GDM1 (cell line): ENCODE results near the gene DDX3Y.

Experiments
- DNase-seq: peaks from one replicate; lab custom pipeline; 2025; lab: John Stamatoyannopoulos, UW

DDX3Y gene

DNA sequence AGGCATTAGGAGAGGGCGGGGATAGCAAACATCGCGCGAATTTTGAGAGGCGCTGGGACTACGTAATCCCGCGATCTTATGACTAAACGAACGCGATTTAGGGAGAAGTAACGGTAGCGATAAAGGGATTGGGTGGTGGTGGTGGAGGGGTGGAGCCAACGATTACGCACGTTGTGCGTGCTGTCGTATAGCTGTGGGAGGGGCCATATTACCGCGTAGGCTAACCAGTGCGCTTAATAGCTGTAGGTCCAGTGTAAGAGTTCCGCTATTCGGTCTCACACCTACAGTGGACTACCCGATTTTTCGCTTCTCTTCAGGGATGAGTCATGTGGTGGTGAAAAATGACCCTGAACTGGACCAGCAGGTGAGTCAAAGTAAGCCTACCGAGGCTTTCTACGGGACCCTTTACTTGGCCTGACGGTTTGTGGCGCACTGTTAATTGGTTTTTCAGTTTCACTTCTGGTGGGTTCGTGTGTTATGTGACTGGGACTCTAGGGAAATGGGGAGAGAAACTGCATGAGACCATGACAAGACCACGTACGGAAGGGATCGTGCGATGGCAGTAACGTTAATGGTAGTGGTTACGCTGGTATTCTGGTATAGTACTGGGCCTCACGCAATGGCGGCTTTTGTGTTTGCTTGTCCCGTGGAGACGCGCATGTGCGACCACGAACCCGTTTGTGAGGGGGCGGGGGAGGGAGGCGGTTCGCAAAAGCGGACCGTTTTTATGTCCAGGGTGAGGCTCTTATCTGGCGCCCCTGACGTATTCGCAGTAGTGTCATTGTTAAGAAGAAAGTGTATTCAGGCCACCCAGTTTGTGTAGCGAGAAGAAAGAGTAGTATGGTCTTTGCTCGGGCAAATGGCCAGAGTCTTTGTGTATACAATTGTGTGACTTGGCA lies at the start of gene DDX3Y:
TSS of gene DDX3Y (plus strand) at position 251 of the 899 bp plus-strand sequence. CDS start at position 320, 69 bp downstream.
- DNase-seq = no peak

DNA sequence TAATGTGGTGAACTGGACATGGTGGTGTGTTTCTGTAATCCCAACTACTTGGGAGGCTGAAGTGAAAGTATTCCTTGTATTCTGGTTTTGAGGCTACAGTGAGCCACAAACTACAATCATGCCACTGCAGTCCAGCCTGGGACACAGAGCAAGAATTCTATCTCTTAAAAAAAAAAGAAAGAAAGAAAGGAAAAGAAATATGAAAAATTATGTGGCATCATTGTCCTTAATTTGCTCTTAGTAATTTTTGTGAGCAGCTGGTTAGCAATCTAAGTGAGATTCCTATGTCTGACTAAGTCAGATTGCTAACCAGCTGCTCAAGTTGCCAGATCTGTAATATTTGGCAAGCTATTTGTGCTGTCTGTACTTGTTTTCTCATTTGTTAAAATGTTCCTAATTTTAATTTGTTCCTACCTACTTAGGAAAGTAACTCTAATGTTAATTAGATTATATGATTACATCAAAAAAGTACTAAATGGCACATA lies 48.8 kb upstream of the DDX3Y start:
- DNase-seq = no peak

DNA sequence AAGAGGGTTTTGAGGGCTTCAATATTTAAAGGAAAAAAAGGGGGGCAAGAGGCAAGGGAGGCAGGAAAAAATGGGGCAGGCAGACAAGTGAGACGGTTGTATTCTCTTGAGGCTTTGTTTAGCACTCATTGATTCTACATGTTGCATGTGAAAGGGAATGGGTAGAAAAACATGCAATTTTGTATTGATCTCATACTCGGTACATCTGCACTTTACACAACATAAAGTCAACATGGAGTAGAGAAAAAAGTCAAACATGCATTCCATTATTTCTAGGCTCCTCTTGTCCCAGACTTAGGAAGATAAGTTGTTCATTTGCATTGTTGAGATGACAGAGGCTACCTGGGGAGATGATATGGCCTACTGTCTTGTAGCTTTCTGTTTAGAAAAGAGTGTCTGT lies 36.7 kb upstream of the DDX3Y start:
- DNase-seq = no peak

- DNase-seq = no peak
Observed at GRCh38 chrY:12896973-12897372, 7.7 kb upstream of the DDX3Y start.

GRCh38 chrY:12898604-12899003 lies 6.1 kb upstream of the DDX3Y start:
- no peak for DNase-seq

- DNase-seq = no peak
Observed at GRCh38 chrY:12905517-12905872, 827 bp downstream of the DDX3Y start.

DNA sequence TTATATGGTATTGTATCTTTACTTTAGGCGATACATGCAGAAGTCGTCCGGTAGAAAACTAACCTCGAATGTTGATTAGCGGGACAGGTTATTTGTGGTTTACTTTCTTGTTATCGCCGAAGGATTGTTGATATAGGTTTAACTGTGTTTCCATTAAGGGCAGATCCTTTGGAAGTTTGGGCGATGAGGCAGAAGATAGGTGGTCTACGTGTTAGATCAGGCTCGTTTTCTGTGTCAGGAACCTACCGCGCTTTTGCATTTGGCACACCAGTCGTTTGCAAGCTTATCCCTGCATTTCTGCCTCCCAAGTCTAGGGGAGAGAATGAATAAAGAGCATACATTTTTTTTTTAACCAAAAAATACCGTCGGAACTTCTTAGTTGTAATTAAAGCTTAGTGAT lies 1.2 kb downstream of the DDX3Y start:
- no peak for DNase-seq

- no peak for DNase-seq
Observed at GRCh38 chrY:12913541-12913940, 8.9 kb downstream of the DDX3Y start.

- DNase-seq = no peak
Observed at GRCh38 chrY:12928043-12928442, 23.4 kb downstream of the DDX3Y start.

DNA sequence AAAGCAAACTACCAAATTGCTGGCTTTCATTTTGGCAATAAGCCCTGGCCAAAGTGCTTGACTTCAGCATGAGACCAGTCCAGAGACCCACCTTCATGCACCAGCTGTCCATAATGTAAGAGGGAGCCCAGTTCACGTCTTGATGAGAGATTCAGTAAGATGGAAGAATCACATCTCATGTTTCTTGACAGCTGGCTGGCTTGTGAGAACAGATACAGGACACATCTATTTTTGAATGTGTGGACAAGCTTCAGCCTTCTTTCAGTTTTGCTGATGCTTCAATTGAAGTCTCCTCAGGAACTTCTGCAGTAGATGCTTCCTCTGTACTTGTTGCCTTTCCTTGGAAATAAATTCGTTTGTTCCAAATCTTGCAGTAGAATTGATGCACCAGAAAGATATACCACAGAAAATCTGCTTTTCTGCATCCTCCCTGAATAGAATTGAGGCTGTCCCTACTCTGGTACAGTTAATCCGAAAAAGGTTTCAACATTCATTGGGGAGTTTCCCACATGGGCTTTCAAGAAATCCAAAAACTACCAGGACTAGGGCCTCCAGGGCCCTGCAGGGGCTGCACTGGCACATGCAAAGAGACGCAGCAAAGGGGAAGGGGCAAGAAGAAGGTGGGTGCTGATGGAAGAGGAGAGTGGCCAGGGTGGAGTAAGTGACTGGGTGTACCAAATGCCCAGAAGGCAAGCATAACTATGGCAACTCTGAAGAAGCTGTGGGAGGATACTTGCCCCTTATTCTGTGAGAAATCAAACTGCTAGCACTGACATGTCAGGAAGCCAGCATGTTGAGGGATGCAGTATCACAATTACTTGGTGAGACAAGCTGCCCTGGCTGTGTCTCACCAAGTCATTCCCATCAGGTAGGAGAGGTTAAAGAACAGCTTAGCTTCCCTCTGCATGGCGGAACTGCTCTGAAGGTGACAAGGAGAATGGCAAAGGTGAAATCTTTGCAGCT lies 37.3 kb downstream of the DDX3Y start:
- DNase-seq = no peak
